GM19372 (cell line): Measurements from ENCODE around the gene STX1A.

Source experiments
- ATAC-seq: cut with Tn5 transposase; IDR thresholded peaks from one replicate; pipeline ENCODE4 v1.9.1; 2021; ENCODE audit warnings: mild to moderate bottlenecking, low read depth, moderate library complexity; ENCODE audit not compliant: unreplicated experiment

The STX1A gene

GRCh38 chr7:73718905-73719805 lies at the start of gene STX1A:
TSS of gene STX1A (minus strand) at chr7:73719669. CDS start at chr7:73719631, 38 bp downstream.
- ATAC-seq: peak; percentile 77

- ATAC-seq: no peak
These were observed 49.4 kb upstream of the STX1A start for GRCh38 chr7:73768641-73769480.

GRCh38 chr7:73766556-73767229 lies 47.2 kb upstream of the STX1A start:
- ATAC-seq: no peak

GRCh38 chr7:73762659-73762999 lies 43.2 kb upstream of the STX1A start:
- ATAC-seq: no peak

GRCh38 chr7:73761854-73762658 lies 42.6 kb upstream of the STX1A start:
- ATAC-seq: no peak

GRCh38 chr7:73758581-73759138 lies 39.2 kb upstream of the STX1A start:
- ATAC-seq: no peak

GRCh38 chr7:73749931-73750776 lies 30.7 kb upstream of the STX1A start:
- ATAC-seq: no peak

- ATAC-seq: no peak
These were observed 26.9 kb upstream of the STX1A start for GRCh38 chr7:73746378-73746777.

GRCh38 chr7:73742753-73743641 lies 23.5 kb upstream of the STX1A start:
- no peak for ATAC-seq

GRCh38 chr7:73742338-73742752 lies 22.9 kb upstream of the STX1A start:
- no peak for ATAC-seq

GRCh38 chr7:73741600-73741999 lies 22.1 kb upstream of the STX1A start:
- no peak for ATAC-seq

- no peak for ATAC-seq
These were observed 21.3 kb upstream of the STX1A start for GRCh38 chr7:73740771-73741170.

GRCh38 chr7:73740212-73740611 lies 20.7 kb upstream of the STX1A start:
- ATAC-seq: no peak

- no peak for ATAC-seq
These were observed 19.9 kb upstream of the STX1A start for GRCh38 chr7:73739387-73739767.

GRCh38 chr7:73738612-73739386 lies 19.3 kb upstream of the STX1A start, which contains the start of gene ABHD11:
TSS of gene ABHD11 (minus strand) at chr7:73738802. CDS start at chr7:73738770, 32 bp downstream.
- peak; percentile 79 for ATAC-seq

GRCh38 chr7:73738220-73738611 lies 18.7 kb upstream of the STX1A start:
- ATAC-seq: peak; percentile 18
